Sigmoid colon (tissue), 4 donors: ENCODE results near the gene ANO2.

Source experiments
- POLR2A ChIP-seq, 2 donors: fragments of 450-650 bp; IDR thresholded peaks; one replicate each; pipeline ENCODE4 v1.6.1; 2016; ENCODE audit warnings: antibody characterized with exemption in 2 of 2, mild to moderate bottlenecking in 2 of 2, moderate library complexity in 2 of 2
- POLR2AphosphoS5 ChIP-seq, 4 donors: sonication (generic); formaldehyde crosslinking; IDR thresholded peaks; one replicate each; pipeline ENCODE4 v1.6.1; 2017; ENCODE audit warnings: antibody characterized with exemption in 4 of 4
- TF ChIP-seq, protein P1 (sequence below), 4 experiments: fragments of 450-650 bp in 3 of 4; fragments of 200-600 bp in 1 of 4; IDR thresholded peaks; one replicate each; pipeline ENCODE4 v1.5.1; 2016 to 2019; ENCODE audit warnings: antibody characterized with exemption in 4 of 4, mild to moderate bottlenecking in 3 of 4, moderate library complexity in 2 of 4

GRCh38 chr12:5665615-5666014 is 279.4 kb downstream of the ANO2 start:
- TF ChIP-seq, protein P1, sequence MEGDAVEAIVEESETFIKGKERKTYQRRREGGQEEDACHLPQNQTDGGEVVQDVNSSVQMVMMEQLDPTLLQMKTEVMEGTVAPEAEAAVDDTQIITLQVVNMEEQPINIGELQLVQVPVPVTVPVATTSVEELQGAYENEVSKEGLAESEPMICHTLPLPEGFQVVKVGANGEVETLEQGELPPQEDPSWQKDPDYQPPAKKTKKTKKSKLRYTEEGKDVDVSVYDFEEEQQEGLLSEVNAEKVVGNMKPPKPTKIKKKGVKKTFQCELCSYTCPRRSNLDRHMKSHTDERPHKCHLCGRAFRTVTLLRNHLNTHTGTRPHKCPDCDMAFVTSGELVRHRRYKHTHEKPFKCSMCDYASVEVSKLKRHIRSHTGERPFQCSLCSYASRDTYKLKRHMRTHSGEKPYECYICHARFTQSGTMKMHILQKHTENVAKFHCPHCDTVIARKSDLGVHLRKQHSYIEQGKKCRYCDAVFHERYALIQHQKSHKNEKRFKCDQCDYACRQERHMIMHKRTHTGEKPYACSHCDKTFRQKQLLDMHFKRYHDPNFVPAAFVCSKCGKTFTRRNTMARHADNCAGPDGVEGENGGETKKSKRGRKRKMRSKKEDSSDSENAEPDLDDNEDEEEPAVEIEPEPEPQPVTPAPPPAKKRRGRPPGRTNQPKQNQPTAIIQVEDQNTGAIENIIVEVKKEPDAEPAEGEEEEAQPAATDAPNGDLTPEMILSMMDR (IDR thresholded peaks at IDR 0.05), result no peak
- TF ChIP-seq POLR2A (IDR thresholded peaks at IDR 0.05), result no peak
- TF ChIP-seq POLR2AphosphoS5 (IDR thresholded peaks at IDR 0.05), result no peak
